ENCODE data around the gene BMP7. TPM values are rescaled to one million over a fixed set of nuclear protein-coding genes. Genes with fewer than 3 reads are reported as not detected.

BMP7 gene
- total RNA-seq, 1 donor from 2014 or later: not detected

DNA sequence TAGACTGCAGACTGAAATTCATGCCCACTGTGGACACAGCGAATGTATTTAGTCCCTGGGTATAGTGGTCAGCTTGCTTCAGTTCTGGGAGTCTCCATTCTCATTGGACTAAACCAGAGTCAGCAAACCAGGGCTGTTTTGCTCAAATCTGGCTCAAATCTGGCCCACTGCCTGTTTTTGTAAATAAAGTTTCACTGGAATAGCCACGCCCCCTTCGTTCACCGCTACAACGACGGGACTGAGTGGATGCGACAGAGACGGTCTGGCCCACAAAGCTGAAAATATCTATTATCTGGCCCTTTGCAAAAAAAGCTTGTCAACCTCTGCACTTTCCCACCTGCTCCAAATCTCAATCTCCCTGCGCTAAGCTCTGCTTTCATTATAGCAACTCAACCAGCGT is 135.4 kb downstream of the BMP7 start:
- FAIRE-seq: no peak
- Histone ChIP-seq H3K4me3 (ENCODE audit: low read depth, low read length) (no peak overlapping the region), H3K27me3 (ENCODE audit: control insufficient read depth, insufficient read depth, low read length) (no peaks in the 10 kb centered on the region), H3K36me3 (ENCODE audit: control insufficient read depth, insufficient read depth, low read length) (no peaks in the 10 kb centered on the region)
- TF ChIP-seq, protein P1, sequence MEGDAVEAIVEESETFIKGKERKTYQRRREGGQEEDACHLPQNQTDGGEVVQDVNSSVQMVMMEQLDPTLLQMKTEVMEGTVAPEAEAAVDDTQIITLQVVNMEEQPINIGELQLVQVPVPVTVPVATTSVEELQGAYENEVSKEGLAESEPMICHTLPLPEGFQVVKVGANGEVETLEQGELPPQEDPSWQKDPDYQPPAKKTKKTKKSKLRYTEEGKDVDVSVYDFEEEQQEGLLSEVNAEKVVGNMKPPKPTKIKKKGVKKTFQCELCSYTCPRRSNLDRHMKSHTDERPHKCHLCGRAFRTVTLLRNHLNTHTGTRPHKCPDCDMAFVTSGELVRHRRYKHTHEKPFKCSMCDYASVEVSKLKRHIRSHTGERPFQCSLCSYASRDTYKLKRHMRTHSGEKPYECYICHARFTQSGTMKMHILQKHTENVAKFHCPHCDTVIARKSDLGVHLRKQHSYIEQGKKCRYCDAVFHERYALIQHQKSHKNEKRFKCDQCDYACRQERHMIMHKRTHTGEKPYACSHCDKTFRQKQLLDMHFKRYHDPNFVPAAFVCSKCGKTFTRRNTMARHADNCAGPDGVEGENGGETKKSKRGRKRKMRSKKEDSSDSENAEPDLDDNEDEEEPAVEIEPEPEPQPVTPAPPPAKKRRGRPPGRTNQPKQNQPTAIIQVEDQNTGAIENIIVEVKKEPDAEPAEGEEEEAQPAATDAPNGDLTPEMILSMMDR (IDR thresholded peaks at IDR 0.05; ENCODE audit: insufficient read depth, low read length, severe bottlenecking): no peak
- no peak for DNase-seq (ENCODE audit: low read depth)

DNA sequence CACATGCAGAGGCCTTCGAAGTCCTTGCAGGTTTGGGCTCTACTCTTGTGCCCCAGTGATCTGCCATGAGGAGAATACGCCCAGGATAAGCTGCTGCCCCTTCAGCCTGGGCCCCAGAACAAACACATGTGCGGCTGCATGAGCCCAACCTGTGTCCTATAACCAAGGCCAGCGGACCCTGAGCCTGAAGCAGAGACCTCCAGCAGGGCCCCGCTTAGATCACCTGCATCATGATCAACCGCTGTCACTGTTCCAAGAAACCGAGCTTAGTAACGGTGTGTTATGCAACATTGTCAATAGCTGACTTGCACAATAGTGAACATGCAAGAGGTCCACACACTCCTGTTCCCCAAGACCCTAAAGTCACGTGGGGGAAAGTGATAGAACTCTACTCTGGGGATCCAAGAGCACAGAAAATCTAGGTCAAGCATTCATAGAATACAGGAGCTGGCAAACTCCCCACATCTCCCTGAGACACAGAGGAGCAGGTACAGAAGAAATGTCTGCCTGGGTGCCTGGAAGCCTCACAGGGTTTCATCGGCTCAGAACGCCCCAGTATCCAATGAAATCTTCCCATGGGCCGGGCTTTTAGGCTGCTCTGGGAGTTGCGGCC is 136.2 kb downstream of the BMP7 start:
- TF ChIP-seq, protein P1 (IDR thresholded peaks at IDR 0.05; ENCODE audit: insufficient read depth, low read length, severe bottlenecking): no peak
- peak; percentile 32 for DNase-seq (ENCODE audit: low read depth)
- Histone ChIP-seq H3K27me3 (ENCODE audit: control insufficient read depth, insufficient read depth, low read length) (no peaks in the 10 kb centered on the region), H3K4me3 (ENCODE audit: low read depth, low read length) (no peak overlapping the region), H3K36me3 (ENCODE audit: control insufficient read depth, insufficient read depth, low read length) (no peaks in the 10 kb centered on the region)
- FAIRE-seq: no peak

GRCh38 chr20:57129303-57129702 is 137.1 kb downstream of the BMP7 start:
- no peaks in the 10 kb centered on the region for H3K36me3 ChIP-seq (ENCODE audit: control insufficient read depth, insufficient read depth, low read length)
- H3K4me3 ChIP-seq (ENCODE audit: low read depth, low read length): no peak overlapping the region
- no peaks in the 10 kb centered on the region for H3K27me3 ChIP-seq (ENCODE audit: control insufficient read depth, insufficient read depth, low read length)
- TF ChIP-seq, protein P1 (IDR thresholded peaks at IDR 0.05; ENCODE audit: insufficient read depth, low read length, severe bottlenecking): no peak
- FAIRE-seq (no peak), DNase-seq (ENCODE audit: low read depth) (no peak)

DNA sequence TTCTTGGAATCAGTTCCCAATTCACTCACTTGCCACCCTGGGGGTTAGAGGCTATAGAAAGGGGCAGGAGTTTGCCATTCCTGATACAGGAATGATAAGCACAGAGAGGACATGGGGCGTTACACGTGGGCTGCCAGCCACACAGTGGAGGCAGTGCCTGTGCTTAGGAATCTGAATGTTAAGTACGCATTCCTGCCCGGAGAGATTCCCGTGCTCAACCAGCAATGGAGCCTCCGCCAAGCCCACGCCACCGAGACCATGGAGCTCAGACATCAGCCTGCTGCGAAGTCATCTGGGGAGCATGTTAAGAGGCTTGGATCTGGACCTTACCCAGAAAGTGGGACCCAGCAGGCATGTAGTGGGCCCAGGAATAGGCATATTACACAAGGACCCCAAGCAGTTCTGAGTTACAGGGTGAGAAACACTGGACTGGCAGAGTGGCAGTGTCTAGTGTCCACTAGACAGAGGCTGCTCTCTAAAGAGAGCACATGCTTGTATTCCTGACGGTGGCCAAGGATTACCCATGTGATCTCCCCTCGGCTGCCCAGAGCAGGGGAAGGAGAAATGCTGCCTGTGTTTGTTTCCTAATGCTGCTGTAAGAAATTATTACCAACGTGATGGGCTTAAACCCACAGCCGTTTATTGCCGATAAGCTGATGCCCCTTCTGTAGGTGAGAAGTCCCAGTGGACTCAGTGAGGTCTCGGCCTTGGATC is 138.2 kb downstream of the BMP7 start:
- FAIRE-seq (no peak), DNase-seq (ENCODE audit: low read depth) (no peak)
- TF ChIP-seq, protein P1 (IDR thresholded peaks at IDR 0.05; ENCODE audit: insufficient read depth, low read length, severe bottlenecking): no peak
- Histone ChIP-seq H3K36me3 (ENCODE audit: control insufficient read depth, insufficient read depth, low read length) (no peaks in the 10 kb centered on the region), H3K27me3 (ENCODE audit: control insufficient read depth, insufficient read depth, low read length) (no peaks in the 10 kb centered on the region), H3K4me3 (ENCODE audit: low read depth, low read length) (no peak overlapping the region)

GRCh38 chr20:57126481-57127092 is 139.9 kb downstream of the BMP7 start:
- TF ChIP-seq, protein P1 (IDR thresholded peaks at IDR 0.05; ENCODE audit: insufficient read depth, low read length, severe bottlenecking): no peak
- peak; percentile 16 for DNase-seq (ENCODE audit: low read depth)
- H3K27me3 ChIP-seq (ENCODE audit: control insufficient read depth, insufficient read depth, low read length): no peaks in the 10 kb centered on the region
- no peak for FAIRE-seq
- no peaks in the 10 kb centered on the region for H3K36me3 ChIP-seq (ENCODE audit: control insufficient read depth, insufficient read depth, low read length)
- H3K4me3 ChIP-seq (ENCODE audit: low read depth, low read length): no peak overlapping the region

Measured in bronchial epithelial cell (primary cell).